ENCODE measurements around the gene SWAP70. TPM values are rescaled to one million over a fixed set of nuclear protein-coding genes. Genes with fewer than 3 reads are reported as not detected.
A peak's percentile ranks its signal among the peaks of the same experiment; 100 is the strongest.

SWAP70 gene
- total and polyA plus RNA-seq, 2 of the 8 experiments (the other 6 are each of a cell fraction or from before 2014, with no cell fraction given), result 14.8 to 37.5 TPM

GRCh38 chr11:9711454-9712307, 47.8 kb downstream of the SWAP70 start (continued):
- TF ChIP-seq HDAC2 (IDR thresholded peaks at IDR 0.05; ENCODE audit: borderline replicate concordance in 1 of 2, low read depth in 2 of 2, low read length in 2 of 2) (no peak), EGR1 (IDR thresholded peaks at IDR 0.05; ENCODE audit: borderline replicate concordance, low read depth, low read length) (no peak), FOSL1 (IDR thresholded peaks at IDR 0.05; ENCODE audit: insufficient read depth, low read depth, low read length) (no peak), SIN3A (conservative IDR thresholded peaks at IDR 0.05 in 1 of 2, IDR thresholded peaks at IDR 0.05 in 1 of 2; ENCODE audit: low read depth in 1 of 2, low read length in 2 of 2) (no peak), CHD1 (IDR thresholded peaks at IDR 0.05; ENCODE audit: low read depth, low read length) (no peak), GTF2F1 (IDR thresholded peaks at IDR 0.05; ENCODE audit: borderline replicate concordance, low read depth, low read length) (no peak), BCL11A (IDR thresholded peaks at IDR 0.05; ENCODE audit: low read depth in 2 of 2, low read length in 2 of 2) (no peak)
- TF ChIP-seq, protein P1, sequence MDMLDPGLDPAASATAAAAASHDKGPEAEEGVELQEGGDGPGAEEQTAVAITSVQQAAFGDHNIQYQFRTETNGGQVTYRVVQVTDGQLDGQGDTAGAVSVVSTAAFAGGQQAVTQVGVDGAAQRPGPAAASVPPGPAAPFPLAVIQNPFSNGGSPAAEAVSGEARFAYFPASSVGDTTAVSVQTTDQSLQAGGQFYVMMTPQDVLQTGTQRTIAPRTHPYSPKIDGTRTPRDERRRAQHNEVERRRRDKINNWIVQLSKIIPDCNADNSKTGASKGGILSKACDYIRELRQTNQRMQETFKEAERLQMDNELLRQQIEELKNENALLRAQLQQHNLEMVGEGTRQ (IDR thresholded peaks at IDR 0.05; ENCODE audit: low read length), result 0 out of 2 replicates have a peak, but pooled peaks have one; percentile 4
